Activated CD8-positive, alpha-beta memory T cell treated with anti-CD3 and anti-CD28 coated beads, Interleukin-2, amount 50 U/mL, for 1 hour (primary cell): Measurements from ENCODE around the gene FAR2.
"Not testable (repeated sequence)": the region's sequence is repeated elsewhere in the genome, so short reads cannot be mapped to it uniquely, and the experiment has no call there.

Experiments used
- DNase-seq: peaks from one replicate; pipeline ENCODE4 v3.0.0-alpha.2; 2020; ENCODE audit errors: extremely low read depth

The FAR2 gene

DNA sequence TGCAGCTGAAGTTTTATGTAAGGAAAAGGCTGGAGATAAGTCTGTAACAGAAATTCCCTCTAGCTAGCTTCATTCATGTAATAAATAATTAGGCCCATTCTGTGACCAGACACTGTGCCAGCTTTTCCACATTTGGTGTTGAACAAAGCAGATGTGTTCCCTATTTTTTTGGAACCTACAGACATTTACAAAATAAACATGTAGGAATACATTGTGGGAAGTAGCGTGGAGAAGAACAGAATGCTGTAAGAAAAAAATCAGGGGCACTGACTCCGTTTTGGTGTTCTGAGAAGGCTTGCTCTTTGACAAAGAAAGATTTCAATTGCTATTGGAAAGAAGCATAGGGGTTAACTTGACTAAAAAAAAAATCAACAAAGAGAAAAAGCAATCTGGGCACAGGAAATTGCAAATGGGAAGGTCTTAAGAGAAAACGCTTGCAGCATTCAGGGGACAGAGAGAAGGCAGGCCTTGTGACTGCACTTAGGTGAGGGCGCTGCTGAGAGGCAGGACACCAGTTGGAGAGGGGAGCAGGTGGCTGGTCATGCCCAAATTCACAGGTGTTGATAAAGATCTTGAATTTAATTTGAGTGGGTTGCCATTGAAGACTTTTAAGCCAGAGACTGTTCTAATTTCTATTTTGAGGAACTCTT is 4.0 kb downstream of the FAR2 start:
- no peak for DNase-seq

DNA sequence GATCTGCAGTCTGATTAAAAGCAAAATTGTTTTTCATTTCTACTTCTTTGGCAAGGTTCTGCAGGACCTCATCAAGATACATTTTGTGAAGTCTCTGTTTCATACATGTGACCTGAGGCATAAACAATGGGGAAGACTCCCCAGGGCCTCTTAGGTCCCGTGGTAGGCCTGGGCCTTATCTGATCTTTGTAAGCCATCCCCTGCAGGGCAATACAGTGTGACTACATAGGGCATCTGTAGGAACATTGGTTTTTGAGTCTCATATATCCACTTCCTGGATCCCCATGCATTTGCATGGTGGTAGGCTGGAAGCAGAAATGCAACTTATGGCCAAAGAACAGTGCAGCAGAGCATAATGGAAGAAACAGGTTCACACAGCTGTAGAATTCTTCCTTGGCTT is 6.0 kb downstream of the FAR2 start:
- no peak for DNase-seq

DNA sequence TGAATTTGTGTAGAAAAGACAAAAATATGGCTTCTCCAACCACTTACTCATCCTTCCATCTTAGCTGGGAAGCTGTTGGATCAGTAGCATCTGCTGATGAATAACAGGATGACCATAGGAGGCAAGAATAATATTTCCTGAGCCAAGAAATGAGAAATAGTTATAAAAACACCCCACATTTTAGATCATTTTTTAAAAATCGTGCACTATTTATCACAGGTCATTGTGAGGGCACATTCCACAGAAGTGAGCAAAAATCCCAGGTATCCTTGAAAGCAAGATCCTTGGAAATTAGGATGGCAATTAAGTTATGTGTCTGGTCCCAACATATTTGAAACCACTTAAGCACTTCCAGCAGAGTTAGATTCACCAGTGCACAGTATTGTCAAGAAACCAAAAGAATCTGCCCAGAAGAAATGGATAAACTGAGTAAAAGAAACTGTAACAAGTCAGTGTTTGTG is 8.4 kb downstream of the FAR2 start:
- no peak for DNase-seq

DNA sequence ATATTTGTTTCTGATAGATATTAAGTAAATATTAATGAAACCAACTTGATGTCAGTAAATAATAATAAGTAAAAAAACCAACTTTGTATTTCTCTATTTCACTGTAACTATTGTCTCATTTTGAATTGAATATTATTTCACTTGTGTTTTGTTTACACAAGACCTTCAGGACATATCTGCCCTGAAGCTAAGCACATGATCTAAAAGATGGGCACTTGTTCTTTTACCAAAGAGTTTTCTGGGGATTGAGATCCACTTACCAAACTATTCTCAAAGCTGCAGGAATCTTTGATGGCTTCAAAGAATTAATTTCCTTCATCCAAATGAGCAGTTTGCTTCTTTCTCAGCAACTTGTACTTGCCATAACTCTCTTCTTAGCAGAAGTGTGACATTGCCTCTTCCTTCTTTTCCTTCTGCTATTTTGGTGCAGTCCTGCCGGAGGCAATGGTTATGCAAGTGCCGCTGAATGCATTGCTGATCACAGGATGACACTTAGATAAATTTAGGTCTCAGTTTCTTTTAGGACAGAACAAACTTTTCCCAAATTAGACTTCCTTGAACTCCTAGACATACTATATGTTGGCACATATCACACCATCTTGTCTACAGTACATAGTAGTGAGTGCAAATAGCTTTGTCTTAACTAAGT is 9.2 kb downstream of the FAR2 start:
- no peak for DNase-seq

DNA sequence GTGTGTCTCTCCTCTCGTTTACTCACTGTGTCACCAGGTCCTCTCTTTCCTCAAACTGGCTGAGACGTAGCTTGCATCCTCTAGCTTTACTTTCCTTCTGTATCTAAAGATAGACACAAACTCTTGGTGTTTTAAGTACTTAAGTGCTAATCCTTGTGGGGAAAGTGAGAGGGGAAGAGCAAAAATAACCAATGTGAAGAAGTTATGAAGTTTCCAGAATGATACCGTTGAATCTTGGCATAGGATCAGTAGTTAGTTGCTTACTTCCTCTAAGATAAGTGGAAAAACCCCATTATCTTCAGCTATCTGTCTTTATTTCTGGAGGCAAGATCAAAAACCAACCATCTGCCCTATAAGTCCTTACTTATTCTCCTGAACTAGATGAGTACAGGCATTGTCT is 10.6 kb downstream of the FAR2 start:
- DNase-seq: no peak

DNA sequence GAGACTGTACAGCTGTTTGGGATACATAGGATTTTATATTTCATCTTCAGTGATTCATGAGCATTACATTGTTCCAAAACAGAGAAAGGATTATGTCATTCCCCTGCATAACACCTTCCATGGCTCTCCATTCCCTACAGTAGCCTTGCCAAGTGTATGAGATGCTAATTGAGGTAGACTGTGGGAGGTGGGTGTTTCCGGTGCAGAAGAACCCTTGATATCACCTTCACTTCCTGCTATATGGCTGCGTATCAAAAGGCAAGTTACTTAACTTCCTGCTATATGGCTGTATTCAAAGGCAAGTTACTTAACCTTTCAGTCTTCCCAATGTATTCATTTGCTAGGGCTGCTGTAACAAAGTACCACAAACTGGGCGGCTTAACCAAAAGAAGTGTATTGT is 11.2 kb downstream of the FAR2 start:
- DNase-seq: no peak

DNA sequence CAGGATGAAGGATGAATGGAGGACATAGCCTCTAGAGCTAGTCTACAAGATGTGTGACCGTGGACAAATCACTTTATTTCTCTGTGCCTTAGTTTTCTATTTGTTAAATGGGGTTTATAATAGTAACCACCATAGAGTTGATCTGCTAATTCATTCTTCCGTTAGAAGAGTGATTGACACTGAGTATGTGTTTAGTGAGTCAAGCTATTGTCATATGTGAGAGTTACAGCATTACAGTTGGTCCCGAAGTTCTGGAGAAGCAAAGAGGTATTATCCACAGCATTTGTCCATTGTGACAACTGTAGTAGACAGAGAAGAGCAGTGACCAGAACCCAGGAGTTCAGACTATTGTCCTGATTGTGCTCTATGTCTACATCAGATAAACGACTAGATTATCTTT is 14.1 kb downstream of the FAR2 start:
- DNase-seq: no peak

DNA sequence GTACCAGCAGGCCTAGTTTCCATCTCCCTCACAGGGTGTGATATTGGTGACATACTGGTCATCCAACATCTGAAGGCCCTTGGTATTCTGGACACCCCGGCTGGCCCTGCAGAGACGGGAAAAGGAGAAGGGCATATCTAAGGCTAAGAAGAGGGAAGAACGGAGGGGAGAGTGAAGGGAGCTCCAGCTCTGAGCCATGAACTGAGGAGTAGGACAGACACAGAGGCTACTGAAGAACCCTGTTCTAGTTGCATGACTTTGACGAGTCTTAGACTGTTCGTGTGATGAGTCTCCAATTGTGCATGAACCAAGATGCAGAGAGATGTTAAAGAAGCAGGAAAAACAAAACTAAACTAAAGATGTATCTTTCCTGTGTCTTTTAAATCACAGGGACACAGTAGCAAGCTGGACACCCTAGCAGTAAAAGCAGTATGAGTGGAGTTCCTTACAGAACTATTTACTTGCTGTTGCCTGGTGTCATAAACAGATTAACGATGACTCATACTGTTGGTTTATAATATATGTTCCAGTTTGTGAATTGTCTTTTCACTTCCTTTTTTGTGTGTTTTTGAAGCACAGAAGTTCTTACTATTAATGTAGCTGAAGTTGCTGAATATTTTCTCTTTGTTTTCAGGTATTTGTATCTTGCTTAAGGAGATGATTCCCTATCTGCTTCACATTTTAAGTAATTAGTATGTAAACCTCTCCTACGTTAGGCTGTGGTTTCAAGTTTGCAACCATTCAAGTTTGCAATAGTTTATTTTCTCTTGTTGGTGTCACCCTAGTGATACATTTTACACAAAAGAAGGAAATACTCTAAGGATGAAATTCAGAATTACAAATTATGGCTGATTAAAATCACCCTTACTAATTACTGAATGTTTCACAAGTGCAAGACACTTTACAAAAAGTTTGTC is 15.7 kb downstream of the FAR2 start:
- no peak for DNase-seq

DNA sequence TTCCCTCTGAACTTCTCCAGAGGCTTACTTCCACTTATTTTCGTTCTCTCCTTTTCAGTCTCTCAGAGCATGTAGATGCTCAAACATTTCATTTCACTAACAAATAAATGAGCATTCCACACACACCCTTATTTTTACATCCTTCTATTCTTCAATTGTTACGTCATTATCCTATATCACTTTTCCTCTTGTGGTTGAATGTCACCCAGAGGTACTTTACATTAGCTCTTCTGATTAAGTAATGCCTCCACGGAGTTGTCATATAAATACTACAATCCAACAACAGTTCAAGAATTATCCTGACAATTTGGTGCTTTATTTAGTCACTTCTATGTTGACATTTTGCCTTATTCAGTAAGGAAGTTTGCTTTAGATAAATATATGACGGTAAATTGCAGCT is 18.4 kb downstream of the FAR2 start:
- DNase-seq: no peak

DNA sequence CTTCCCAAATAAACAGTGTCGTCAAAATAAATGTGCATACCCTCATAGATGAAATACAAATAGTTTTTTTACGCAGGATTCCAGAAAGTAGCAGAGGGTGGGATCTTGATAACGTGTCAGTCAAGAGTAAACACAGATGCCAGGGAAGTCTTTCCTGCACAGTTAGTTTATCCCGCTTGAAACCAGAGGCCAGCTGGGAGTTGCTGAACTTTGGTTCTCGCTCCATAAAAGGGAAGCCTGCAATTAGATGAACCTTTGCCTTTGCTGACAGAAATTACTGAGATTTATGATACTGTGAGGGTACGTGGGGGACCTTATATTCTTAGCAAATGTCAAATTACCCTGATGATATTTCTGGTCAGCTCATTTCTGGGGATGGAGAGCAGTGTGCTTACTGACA is 18.9 kb downstream of the FAR2 start:
- DNase-seq: no peak

DNA sequence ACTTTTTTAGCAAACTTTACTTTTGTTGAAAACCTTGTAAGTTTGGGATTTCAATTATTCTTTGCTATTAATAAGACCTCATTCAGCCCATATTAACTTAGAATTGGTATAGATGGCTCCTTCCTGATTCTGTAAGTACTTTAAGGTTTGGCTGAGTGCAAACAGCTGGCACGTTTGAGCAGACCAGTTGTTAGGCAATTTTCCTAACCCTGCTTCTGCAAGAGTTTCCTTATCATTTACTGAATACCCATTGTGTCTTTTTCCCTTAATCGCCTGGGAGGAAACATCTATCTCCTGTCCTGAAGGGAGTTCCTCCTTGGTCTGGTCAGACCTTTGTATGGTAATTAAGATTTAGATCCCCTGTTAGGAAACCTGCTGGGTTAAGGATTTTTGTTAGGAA is 20.9 kb downstream of the FAR2 start:
- DNase-seq: not testable (repeated sequence)

DNA sequence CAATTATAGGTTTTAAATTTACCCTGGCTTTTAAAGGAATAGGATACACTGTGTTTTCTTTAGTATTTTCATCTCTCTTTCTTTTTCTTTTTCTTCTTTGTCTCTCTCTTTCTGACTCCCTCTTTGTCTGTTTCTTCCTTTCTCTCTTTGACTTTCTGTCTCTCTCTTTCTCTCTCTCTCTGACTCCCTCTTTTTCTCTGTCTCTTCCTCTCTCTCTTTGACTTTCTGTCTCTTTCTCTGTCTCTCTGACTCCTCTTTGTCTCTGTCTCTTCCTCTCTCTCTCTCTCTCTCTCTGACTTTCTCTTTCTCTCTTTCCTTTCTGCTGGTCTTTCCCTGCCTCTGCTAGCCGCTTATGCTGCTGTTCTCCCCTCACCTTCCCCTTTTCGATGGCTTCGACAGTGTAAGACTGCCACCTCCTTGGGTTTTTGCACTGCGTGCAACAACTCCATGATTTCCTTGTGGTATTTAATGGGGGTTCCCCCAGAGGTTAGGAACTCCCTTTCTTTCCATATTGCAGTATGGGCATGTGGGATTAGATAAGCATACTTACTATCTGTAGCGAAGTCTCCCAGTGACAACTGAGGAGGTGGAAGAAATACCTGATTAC is 21.5 kb downstream of the FAR2 start:
- not testable (repeated sequence) for DNase-seq

DNA sequence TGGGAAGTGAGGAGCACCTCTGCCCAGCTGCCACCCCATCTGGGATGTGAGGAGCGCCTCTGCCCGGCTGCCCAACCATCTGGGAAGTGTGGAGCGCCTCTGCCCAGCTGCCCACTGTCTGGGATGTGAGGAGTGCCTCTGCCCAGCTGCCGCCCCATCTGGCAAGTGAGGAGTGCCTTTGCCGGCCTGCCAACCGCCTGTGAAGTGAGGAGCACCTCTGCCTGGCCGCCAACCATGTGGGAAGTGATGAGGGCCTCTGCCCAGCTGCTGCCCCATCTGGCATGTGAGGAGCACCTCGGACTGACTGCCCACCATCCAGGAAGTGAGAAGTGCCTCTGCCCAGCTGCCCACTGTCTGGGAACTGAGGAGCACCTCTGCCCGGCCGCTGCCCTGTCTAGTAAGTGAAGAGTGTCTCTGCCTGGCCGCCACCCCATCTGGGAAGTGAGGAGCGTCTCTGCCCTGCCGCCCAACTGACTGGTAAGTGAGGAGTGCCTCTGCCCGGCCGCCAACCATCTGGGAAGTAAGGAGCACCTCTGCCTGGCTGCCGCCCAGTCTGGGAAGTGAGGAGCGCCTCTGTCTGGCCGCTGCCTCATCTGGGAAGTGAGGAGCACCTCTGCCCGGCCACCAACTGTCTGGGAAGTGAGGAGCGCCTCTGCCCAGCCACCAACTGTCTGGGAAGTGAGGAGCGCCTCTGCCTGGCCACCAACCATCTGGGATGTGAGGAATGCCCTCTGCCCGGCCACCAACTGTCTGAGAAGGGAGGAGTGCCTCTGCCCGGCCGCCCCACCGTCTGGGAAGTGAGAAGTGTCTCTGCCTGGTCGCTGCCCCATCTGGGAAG is 22.6 kb downstream of the FAR2 start:
- no peak for DNase-seq

DNA sequence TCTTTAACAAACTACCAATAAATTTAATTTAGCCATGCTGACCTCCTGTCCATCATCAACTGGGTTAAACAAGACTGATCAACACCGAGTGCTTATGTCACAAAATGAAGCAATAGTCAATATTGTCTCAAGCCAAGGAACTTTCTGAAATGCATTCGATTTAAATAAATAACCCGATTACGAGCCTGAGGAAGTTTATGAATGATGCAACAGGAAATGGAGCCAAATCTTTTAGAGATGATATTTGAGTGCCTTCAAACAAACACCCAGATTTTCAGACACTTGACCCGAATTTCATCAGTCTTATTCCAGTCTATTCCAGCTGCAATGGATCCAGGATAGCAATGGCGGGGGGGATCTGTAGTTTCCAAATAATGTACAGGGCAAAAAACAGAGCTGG is 27.9 kb downstream of the FAR2 start:
- DNase-seq: no peak

DNA sequence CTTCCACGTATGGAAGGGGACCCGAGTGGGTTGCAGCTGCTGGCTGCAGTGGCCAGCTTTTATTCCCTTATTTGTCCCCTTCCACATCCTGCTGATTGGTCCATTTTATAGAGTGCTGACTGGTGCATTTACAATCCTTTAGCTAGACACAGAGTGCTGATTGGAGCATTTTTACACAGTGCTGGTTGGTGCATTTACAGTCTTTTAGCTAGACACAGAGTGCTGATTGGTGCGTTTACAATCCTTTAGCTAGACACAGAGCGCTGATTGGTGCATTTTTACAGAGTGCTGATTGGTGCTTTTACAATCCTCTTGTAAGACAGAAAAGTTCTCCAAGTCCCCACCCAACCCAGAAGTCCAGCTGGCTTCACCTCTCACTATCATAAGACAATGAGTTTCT is 33.2 kb downstream of the FAR2 start:
- DNase-seq: not testable (repeated sequence)

DNA sequence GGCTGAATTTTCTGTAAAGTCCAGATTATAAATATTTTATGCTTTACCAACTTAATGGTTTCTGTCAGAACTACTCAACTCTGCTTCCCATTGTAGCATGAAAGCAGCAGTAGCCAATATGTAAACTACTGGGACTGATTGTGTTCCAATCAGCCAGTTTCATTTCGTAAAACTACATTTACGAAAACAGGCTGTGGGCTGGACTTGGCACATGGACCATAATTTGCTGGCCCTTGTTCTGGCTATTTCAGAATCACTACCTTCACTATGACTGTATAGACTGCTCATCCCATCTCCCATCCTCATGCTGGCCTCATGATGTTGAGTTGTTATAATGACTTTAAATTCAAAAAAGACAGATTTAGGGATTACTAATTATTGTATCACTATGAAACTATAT is 38.7 kb downstream of the FAR2 start:
- DNase-seq: no peak

DNA sequence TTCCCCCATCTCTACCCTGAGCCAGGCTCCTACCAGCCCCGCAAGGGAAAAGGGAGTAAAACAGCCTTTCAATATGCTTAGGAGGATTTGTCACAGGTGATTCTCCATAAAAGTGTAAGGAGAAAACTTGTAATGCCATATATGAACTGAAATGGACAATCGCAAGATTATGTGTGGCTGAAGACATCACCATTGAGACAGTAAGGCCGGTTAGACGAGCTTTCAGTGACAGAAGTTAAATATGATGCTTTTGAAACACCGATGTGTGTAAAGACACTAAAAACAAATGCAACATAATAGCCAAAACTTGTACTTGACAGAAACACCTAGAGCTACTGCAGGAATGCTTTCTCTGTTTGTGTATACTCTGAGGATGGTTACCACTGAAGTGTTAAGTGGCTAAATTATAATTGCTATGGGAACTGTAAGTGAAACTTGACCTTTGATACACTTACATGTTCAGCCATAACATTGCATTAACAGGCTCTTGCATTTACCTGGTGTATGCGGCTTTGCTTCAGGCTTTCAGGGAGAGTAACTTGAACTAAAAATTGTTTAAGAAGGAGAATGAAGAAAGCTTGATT is 42.3 kb downstream of the FAR2 start:
- DNase-seq: no peak

DNA sequence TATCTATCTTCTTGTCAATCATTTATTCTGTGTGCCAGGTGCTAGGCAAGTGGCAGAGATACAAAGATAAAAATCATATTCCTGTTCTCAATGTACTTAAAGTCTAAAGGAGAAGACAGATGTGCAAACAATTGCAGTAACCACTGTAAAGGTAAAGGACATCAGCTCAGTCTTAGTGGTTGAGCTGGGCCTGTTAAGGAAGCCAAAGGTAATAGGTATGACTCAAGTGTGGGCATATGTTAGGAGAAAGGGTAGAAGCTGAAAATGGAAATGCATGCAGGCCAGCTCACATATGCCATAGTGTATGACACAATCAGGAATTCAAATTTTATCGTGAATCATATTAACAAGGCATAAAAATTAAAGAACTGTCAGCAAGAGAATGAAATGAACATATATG is 49.8 kb downstream of the FAR2 start:
- no peak for DNase-seq

DNA sequence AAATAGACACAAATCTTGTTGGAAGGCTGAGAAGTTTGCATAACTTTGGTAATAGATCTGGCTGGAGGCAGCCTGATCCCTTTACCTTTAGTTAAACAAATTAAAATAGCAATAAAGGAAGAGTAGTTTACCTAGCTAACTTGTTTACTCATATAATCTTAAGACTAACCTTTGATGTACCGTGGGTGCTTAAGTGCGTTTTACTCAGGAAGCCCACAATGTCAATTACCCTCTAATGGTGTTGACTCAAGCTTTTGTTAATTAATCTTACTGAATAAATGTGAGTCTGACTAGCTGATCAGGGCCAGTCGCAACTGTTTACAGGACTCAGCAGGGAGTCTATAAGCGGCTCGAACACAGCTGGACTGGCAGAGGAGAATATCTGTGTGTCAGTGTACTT is 51.5 kb downstream of the FAR2 start:
- DNase-seq: no peak

DNA sequence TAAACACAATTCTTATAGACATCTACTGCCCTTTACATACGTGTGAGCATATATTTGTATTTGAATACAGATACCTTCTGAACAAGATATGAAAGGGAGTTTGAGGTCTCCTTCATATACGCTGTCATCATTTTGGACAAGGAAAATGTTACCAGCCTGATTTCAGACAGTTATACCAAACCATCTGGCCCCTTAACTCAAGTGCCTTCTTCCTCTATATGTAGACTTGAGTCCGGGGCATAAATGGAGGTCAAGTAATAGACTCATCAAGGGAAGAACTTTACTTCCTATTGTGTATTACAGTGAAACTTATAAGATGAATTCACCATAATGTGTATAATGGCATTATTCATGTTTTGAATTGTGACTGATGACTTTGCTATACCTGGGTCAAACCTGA is 52.2 kb downstream of the FAR2 start:
- no peak for DNase-seq

DNA sequence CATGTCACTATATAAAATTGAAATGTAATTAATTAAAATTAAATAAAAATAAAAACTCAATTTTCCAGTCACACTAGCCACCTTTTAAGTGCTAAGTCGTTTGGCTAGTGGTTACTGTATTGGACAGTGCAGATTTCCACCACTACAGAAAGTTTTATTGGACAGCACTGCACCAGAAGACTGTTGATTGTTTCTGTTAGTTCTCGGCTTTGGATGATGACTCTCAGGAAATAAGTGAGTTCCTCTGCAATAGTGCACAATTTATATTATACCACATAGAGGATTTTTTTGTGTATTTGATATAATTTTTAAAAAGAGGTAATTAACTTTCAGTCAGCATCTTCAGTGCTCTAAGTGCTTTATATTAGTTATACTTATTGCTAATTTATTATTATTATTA is 52.7 kb downstream of the FAR2 start:
- DNase-seq: no peak
